GM19452 (cell line): ENCODE results near the gene RNF225.
"Not testable (repeated sequence)": the region's sequence is repeated elsewhere in the genome, so short reads cannot be mapped to it uniquely, and the experiment has no call there.

Source experiments
- ATAC-seq: cut with Tn5 transposase; IDR thresholded peaks from one replicate; pipeline ENCODE4 v1.9.1; 2021; ENCODE audit not compliant: unreplicated experiment

Gene RNF225

DNA sequence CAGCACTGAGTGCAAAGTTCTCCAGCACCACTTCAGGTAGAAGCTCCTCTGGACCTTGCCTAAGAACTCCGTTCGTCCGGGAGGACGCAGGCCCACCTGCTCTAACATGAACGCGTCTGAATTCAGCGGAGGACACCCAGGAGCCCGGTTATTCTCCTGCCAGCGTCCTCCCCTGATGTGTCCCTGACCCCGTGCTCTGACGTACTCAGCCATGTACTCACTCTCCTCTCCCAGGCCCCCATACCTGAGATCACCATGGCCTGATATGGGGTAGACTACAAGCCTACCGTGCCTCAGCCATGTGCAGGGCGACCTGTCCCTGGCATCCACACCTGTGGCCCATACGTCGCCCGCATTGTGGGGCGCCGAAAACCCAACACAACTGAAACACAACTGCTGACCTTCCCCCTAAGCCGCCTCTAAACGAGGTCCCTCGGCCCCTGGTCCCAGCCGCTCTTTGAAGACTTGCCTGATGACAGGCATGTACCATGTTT is 12.2 kb downstream of the RNF225 start:
- no peak for ATAC-seq

DNA sequence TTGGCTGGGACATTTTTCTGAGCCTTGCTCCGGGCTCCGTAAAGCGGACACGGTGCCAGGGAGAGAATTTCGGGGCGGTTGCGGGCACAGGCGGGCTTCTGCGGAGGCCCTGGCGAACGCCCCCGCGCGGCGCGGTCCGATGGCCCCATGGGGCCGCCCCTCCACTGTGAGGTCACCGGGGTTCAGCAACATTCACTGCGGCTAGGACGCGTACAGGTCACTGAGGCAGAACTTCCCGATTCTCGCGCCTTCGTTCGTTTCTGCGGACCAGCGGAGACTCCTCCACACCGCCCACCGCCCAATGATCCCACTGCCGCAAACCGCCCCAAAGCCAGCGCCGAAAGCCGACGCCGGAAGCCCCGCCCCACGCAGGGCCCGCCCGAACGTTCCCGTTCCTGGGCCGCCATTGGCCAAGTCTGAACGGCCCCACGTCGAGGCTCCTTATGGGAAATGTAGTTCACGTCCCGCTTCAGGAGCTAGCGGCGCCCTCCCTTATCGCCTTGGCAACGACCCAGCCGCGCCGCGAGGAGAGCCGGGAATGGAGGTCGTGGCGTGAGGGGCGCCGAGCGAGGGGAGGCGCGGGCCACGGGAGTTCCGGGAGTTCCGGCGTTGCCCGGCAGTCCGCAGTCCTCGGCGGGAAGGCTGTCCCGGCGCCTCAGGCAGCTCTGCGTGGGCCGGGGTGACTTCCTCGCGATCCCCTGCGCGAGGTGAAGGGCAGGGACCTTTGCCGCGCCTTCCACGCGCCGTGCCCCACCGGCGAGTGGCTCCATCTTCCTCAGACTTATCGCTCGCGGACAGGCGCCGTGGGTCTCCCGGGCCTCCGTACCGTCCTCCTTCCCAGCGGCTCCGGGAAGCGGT is 12.9 kb downstream of the RNF225 start, which contains the start of gene ZNF584:
TSS of gene ZNF584 (plus strand) at position 498 of the 858 bp plus-strand sequence. CDS start 499 bp downstream, outside the sequence.
- peak; percentile 93 for ATAC-seq

DNA sequence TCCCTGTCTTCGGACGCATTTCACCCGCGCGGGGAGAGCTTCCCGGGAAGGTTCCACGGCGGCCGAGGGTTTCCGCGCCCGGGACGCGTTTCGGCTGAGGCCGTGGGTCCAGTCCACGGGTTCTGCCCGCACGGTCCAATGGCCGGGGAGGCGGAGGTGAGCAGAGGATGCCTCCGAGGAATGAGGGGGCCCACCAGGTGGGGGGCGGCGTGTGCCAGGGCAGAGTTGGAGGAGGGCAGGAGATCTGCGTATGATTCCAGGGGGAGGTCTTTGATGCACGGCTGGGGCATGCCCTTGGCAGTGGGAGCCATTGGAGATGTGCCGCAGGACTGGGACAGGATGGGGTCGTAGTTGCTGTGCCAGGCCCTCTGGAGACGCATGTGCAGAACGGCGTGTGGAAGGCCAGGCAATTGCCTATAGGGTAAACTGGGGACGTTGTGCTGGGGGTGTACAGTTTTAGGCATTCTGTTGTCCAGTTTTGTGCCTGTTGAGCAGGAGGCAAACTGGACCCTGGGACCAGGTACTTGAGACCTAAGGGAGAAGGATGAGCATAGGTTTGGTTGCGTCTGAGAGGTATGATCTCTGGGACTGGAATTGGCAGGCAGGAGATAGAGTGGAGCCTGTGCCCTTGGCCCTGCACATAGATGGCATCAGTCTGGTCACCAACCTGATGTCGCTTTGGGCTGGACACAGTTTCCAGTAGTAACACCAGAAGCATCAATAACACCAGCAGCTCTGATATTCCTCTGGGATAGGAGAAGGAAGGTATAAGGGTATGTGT is 13.7 kb downstream of the RNF225 start:
- no peak for ATAC-seq

DNA sequence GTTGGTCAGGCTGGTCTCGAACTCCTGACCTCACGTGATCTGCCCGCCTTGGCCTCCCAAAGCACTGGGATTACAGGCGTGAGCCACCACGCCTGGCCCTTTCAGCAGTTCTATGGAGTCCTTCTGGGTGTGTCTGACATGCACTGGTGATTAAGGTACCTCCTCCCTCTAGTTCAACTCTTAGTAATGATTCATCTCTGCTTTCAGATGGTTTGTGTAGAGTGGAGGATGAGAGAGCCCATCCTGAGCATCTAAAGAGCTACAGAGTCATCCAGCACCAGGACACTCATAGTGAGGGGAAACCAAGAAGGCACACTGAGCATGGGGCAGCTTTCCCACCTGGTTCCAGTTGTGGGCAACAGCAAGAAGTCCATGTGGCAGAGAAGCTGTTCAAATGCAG is 21.1 kb downstream of the RNF225 start:
- ATAC-seq = no peak

DNA sequence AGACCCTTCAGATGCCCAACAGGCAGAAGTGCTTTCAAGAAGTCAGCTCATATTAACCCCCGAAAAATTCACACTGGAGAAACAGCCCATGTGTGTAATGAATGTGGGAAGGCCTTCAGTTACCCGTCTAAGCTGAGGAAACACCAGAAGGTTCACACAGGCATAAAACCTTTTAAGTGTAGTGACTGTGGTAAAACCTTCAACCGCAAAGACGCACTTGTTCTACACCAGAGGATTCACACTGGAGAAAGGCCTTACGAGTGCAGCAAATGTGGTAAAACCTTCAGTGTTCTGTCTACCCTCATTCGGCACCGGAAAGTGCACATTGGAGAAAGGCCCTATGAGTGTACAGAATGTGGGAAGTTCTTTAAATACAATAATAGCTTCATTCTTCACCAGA is 21.6 kb downstream of the RNF225 start:
- no peak for ATAC-seq

DNA sequence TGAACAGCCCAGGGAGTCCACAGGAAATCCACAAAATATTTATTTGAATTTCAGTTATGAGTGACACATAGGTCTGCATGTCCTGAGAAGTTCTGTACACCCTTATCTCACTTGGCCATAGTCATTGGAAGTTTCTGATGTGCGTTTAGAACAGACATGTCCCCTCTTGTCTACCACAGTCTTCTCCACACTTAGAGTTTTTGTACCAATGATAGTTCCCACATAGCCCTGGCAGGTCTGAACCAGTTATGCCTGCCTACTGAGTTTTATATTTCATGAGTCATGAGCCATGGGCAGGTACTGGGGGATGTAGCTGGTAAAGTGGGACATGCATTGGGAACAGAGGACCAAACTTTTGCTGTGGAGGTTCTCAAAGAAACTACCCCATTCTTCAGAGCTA is 33.2 kb downstream of the RNF225 start:
- ATAC-seq = no peak

DNA sequence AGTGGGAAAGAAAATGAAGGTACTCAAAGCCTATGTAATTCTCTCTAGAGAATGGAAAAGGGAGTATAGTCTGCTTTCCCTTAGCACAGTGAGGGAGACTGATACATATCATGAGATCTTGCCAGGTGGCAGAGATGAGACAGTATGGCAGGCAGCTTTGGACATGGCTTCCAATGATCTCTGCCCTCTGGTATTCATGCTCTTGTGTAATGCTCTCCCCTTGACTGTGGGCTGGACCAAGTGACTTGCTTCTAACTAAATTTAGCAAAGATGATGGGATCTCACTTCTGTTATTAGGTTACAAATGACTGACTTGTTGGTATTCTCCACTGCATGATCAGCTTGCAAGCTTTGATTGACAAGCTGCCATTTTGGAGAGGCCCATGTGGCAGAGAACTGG is 34.3 kb downstream of the RNF225 start:
- no peak for ATAC-seq

DNA sequence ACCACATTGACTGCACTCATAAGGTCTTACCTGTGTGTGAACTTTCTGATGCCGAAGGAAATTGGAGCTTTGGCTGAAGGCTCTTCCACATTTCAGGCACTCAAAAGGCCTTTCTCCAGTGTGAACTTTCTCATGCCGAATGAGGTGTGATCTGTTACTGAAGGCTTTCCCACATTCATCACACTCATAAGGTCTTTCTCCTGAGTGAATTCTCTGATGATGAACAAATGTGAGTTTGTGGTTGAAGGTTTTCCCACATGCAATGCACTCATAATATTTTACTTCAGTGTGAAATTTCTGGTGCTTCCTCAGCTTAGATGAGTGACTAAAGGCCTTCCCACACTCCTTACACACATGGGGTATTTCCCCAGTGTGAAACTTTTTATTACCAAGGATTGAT is 38.8 kb downstream of the RNF225 start:
- ATAC-seq = no peak

DNA sequence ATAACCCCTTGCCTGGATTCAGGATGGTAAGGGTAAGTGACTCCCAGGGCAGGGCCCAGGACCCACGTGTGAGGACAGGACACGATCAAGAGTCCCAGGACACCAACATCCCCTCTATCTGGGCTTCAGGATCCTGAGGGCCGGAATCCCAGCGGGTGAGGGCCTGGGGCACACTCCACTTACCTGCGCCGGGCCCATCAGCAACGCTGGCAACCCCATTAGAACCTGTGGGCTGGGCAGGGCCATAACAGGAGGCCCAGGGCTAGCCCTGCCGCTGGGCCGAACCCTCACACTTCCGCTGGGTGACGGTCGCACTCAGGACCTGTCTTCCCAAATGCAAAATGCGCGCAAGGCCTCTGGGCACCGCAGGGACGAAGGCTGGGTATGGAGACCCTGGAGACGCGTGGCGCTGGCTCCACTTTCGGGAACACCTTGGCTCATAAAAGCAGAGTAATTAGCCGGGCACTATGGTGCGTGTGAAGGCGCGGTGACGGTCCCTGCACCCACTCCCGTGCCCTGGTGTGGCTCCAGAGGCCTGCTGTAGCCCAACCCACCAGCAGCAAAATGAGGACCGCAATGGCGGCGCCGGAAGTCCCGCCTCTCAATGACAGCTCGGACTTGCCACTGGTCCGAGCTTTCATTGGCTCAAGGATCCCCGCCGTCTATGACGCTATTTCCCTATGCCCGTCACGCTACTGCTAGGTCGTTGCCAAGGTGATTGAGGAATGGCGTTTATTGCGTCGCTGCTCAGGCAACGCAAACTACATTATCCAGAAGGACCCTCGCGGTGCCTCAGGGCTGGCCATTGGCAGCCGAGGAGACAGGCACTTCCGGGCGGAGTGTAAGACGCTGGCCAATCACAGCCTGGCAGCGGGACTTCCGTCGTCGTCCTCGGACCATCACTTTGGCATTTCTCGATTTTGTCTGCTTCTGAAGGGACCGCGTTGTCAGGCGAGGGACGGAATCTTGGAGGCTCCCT is 44.4 kb downstream of the RNF225 start, which contains the start of gene ZNF132:
TSS of gene ZNF132 (minus strand) at position 578 of the 979 bp plus-strand sequence. CDS start at position 246, 332 bp downstream.
- ATAC-seq = peak; percentile 94

DNA sequence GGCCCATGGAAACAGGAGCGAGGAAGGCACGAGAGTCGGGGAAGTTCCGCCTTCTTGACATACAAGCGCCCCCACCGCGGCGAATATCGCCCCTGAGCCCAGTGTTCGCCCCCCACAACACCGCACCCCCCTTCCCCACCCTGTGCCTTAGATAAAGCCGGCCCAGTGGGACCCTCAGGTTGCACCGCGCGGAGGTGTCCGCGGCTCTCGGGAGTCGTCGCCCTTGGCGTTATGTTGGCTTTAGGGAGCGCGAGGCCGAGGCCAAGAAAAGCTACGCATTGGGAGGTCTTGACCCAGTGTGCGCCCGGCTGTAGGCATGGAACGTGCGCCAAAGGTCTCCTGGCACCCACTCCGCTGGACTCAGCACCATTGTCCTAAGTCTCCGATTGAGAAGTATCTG is 45.1 kb downstream of the RNF225 start:
- no peak for ATAC-seq

DNA sequence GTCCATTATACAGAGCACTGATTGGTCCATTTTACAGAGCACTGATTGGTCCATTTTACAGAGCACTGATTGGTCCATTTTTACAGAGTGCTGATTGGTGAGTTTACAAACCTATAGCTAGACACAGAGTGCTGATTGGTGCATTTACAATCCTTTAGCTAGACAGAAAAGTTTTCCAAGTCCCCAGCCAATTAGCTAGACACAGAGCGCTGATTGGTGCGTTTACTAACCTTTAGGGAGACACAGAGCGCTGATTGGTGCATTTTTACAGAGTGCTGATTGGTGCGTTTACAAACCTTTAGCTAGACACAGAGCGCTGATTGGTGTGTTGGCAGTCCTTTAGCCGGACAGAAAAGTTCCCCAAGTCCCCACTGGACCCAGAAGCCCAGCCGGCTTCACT is 47.5 kb downstream of the RNF225 start:
- ATAC-seq = not testable (repeated sequence)
